SKM-1 treated with dmso at 0.1 percent for 144 hours (cell line): Measurements from ENCODE around the gene EID2.

ENCODE experiments used
- DNase-seq: peaks from one replicate; lab custom pipeline; 2025; ENCODE audit not compliant: unreplicated experiment; lab: John Stamatoyannopoulos, UW

Gene EID2

DNA sequence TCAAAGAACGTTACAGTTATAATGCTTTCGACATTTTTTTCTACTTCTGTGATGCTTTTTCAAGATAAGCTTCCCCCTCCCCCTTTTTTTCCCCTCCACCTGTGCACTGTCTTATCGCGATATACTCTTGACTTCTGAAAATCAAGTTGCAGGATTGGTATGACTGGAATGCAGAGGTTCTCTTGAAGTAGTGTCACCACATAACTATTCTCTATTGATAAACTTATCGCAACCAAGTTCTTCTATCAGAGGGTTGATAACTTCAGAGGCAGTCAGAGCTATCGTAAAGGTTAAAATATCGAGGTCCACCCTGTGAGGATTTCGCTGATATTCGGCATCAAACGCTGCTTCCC is 820 bp downstream of the EID2 start:
- DNase-seq = no peak

DNA sequence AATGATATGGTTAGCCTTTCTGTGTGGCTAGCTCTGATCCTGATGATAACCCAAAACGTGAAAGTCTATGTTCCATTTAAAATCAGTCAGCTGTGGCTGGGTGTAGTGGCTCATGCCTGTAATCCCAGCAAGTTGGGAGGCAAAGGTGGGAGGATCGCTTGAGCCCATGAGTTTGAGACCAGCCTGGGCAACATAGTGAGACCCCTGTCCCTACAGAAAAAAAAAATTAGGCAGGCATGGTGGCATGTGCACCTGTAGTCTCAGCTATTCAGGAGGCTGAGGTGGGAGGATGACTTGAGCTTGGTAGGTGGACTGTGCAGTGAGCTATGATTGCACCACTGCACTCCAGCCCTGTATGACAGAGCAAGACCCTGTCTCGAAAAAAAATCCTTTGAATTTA is 6.2 kb downstream of the EID2 start:
- DNase-seq = no peak

GRCh38 chr19:39533003-39533512 is 6.9 kb downstream of the EID2 start:
- DNase-seq = no peak

GRCh38 chr19:39532233-39533002 is 7.5 kb downstream of the EID2 start, which contains the start of gene EID2B:
Gene EID2B, minus strand, starts transcription at chr19:39532852. Its CDS starts 50 bp downstream, at chr19:39532802.
- peak; percentile 89 for DNase-seq

DNA sequence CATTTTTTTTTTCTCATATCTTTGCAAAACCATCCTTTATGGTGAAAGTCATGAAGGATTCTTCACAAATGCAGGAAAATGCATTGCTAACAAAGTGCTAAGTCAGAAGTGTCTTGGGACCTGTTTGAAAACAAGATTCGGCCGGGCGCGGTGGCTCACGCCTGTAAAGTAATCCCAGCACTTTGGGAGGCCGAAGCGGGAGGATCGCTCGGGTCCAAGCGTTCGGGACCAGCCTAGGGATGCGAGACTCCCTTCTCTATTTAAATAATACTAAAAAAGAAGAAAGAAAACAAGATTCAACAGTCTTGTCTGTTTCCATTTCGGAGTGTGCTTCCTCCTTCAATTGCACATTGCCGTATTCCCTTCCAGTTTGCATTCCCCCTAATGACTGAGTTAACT is 8.1 kb downstream of the EID2 start:
- no peak for DNase-seq

- no peak for DNase-seq
These were observed 14.8 kb downstream of the EID2 start for GRCh38 chr19:39525205-39525604.

DNA sequence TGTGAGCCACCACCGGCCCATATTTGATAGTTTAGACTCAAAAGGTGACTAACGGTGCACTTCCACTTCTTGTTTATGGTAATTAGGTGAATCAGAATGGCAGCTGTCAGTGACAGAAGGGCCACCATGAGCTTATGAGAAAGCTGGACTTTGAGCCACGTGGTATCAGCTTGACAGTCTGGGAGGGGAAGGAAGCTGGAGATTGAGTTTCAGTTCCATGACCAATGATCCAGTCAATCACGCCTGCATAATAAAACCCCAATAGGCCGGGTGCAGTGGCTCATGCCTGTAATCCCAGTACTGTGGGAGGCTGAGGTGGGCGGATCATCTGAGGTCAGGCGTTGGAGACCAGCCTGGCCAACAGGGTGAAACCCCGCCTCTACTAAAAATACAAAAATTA is 15.5 kb downstream of the EID2 start:
- no peak for DNase-seq

GRCh38 chr19:39520541-39521484 is 19.1 kb downstream of the EID2 start:
- DNase-seq = no peak

DNA sequence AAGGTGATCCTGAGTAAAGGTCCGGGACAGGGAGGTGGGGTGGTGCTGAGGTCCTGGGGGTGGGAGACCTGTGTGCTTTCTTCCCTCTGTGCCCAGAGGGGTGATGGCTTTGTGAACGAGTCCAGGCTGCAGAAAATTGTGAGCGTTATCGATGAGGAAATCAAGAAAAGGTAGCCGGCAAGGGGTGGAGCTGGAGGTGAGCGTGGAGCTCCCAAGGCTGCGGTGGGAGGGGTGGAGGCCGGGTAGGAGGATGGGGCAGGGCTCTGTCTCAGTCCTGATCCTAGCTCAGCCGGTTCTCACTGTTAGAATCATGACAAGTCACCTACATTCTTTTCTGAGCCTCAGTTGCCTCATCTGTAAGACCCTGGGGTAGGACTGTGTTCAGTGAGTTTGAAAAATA is 21.0 kb downstream of the EID2 start:
- DNase-seq = no peak

DNA sequence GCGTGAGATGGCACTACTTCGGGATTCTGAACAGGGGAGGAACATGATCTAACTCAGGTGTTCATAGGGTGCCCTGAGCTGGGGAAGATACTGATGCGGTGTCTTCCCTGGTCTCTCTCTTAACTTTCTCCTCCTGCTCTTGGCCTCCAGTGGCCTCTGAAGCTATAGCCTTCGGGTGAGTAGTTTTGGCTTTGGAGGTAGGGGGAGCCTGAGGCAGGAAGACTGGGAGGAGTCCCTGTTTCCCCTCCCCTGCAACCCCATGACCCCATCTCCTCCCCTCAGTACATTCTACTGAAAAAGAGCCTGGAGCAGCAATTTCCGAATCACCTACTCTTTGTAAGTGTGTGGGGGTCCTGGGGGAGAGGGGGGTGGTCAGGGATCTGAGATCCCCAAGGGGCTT is 21.5 kb downstream of the EID2 start:
- no peak for DNase-seq

- no peak for DNase-seq
These were observed 22.5 kb downstream of the EID2 start for GRCh38 chr19:39517432-39517831.

GRCh38 chr19:39516270-39516669 is 23.7 kb downstream of the EID2 start:
- no peak for DNase-seq

GRCh38 chr19:39515551-39516191 is 24.3 kb downstream of the EID2 start:
- no peak for DNase-seq

DNA sequence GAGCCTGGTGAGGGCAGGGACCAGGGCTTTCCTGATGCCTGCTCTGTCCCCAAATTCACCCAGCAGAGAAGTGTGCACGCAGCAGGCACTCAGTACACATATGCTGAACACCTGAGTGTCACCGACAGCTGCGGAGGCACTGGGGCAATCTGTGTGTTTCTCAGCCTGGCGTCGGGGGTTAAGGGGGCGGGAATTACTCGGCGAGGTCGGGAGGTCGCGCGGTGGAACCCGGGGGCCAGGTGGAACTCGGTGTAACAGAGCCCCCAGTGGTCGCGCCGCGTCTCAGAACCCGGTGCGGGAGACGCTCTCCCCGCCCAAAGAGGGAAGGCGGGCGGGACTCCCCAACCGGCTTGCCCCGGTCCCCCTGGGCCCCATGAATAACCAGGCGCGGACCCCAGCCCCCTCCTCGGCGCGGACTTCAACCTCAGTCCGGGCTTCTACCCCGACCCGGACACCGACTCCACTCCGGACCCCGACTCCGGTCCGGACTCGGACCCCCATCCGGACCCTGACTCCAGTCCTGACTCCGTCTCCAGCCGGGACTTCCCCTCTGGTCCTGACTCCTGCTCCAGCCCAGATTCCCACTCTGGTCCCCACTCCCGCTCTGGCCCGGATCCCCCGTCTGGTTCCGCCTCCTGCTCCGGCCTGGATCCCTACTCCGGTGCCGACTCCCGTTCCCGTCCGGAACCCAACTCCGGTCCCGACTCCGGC is 25.0 kb downstream of the EID2 start, which contains the start of gene SELENOV:
Gene SELENOV, plus strand, starts transcription at position 300 of the 711 bp plus-strand sequence. Its CDS starts 74 bp downstream, at position 374.
- no peak for DNase-seq

DNA sequence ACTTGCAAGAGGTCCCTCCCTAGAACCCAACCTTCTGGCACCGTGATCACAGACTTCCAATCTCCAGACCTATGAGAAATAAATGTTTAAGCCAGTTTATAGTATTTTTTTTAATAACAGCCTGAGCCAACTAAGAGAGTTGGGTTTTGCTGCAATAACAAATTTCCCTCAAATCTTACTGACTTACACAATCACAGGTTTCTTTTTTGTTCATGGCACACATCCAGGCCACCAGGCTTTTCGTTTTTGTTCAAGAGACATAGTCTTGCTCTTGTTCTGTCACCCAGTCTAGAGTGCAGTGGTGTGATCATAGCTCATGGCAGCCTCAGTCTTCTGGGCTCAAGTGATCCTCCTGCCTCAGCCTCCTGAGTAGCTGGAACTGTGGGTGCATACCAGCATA is 27.0 kb downstream of the EID2 start:
- no peak for DNase-seq

GRCh38 chr19:39509233-39509632 is 30.7 kb downstream of the EID2 start:
- DNase-seq = no peak

DNA sequence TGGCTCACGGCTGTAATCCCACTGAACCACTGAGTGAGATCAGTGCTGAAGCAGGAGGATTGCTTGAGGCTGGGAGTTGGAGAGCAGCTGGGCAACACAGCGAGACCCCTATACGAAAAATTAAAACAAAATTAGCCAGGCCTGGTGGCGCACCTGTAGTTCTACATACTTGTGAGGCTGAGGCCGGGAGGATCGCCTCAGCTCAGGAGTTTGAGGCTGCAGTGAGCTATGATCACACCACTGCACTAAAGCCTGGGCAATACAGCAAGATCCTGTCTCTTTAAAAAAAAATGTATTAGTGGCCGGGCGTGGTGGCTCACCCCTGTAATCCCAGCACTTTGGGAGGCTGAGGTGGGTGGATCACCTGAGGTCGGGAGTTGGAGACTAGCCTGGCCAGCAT is 31.3 kb downstream of the EID2 start:
- no peak for DNase-seq

GRCh38 chr19:39507715-39508364 is 32.1 kb downstream of the EID2 start:
- DNase-seq = no peak

DNA sequence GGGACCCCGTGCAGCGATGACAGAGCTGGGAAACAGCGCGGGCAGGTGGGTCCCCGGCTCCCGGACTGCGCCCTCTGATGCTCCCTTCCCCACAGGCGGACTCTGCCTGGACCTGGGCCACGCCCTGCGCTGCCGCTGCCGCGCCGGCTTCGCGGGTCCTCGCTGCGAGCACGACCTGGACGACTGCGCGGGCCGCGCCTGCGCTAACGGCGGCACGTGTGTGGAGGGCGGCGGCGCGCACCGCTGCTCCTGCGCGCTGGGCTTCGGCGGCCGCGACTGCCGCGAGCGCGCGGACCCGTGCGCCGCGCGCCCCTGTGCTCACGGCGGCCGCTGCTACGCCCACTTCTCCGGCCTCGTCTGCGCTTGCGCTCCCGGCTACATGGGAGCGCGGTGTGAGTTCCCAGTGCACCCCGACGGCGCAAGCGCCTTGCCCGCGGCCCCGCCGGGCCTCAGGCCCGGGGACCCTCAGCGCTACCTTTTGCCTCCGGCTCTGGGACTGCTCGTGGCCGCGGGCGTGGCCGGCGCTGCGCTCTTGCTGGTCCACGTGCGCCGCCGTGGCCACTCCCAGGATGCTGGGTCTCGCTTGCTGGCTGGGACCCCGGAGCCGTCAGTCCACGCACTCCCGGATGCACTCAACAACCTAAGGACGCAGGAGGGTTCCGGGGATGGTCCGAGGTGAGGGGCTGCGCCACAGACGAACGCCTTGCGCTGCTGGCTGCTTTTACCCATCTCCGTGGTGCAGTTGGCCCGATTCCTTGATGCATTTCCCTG is 32.8 kb downstream of the EID2 start:
- peak; percentile 72 for DNase-seq

DNA sequence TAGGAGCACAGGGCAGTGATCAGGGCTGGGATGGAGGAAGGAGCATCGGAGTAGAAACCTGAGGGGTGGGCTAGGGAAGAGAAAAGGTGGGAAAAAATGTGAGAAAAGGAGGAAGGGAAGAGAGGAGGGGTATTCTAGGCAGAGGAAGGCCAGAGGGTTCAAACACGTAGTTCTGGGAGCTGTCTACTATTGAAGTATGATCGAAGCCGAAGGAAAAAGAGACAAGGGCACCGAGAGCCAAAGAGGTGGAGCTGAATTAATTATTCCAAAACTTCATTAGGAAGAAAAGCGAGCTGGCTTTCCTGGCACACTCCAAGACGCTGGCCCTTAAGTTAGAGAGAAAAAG is 33.4 kb downstream of the EID2 start:
- no peak for DNase-seq
